HUES6 (cell line): ENCODE data around the gene ANKRD22.

Source experiments
- H3K27ac ChIP-seq: 2 replicates; pipeline ENCODE4 v1.7.0; 2013; ENCODE audit warnings: low read depth, mild to moderate bottlenecking, low read length, inconsistent platforms
- H3K27me3 ChIP-seq: 2 replicates; pipeline ENCODE4 v1.6.1; 2013; ENCODE audit warnings: low read length; ENCODE audit not compliant: control insufficient read depth, insufficient read depth
- H3K36me3 ChIP-seq: 2 replicates; pipeline ENCODE4 v1.6.1; 2013; ENCODE audit warnings: low read length; ENCODE audit not compliant: control insufficient read depth, insufficient read depth
- H3K4me1 ChIP-seq: 2 replicates; pipeline ENCODE4 v1.6.1; 2013; ENCODE audit warnings: low read length; ENCODE audit not compliant: control insufficient read depth, insufficient read depth
- H3K4me3 ChIP-seq: 2 replicates; pipeline ENCODE4 v1.5.1; 2013; ENCODE audit warnings: low read depth, low read length
- H3K9ac ChIP-seq: one replicate; pipeline ENCODE4 v1.6.1; 2013; ENCODE audit warnings: mild to moderate bottlenecking, low read length
- H3K9me3 ChIP-seq: 2 replicates; pipeline ENCODE4 v1.6.1; 2013; ENCODE audit warnings: low read depth, low read length; ENCODE audit not compliant: control insufficient read depth, insufficient read depth

ANKRD22 gene

DNA sequence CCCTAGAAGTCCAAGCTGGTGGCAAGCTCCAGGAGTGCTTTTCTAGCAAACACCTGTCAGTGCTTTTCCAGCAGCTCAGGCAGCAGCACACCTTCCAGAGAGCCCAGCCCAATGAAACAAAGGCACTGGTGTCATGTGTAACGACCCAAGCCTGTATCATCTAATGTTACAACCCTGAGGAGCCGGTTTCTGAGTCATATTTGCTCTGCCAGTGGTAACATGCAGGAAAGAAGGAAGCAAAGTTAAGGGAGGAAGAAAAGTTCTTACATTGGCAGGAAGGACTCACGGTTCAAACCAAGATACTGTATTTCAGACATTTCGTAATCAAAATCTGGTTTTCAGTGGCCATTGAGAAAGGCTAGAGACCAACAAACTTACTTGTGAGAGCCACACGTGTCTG lies at the start of gene ANKRD22:
TSS of gene ANKRD22 (minus strand) at position 139 of the 400 bp plus-strand sequence. CDS start 237 bp downstream, outside the sequence.
- Histone ChIP-seq H3K4me1 (peaks cover 3% of the 10 kb centered on the region; the same call in 1 of the 2 replicates), H3K36me3 (no peaks in the 10 kb centered on the region), H3K9ac (no peak within 1 kb of the TSS), H3K9me3 (no peaks in the 10 kb centered on the region), H3K27me3 (no peaks in the 10 kb centered on the region), H3K4me3 (no peak within 1 kb of the TSS), H3K27ac (no peak within 1 kb of the TSS)

DNA sequence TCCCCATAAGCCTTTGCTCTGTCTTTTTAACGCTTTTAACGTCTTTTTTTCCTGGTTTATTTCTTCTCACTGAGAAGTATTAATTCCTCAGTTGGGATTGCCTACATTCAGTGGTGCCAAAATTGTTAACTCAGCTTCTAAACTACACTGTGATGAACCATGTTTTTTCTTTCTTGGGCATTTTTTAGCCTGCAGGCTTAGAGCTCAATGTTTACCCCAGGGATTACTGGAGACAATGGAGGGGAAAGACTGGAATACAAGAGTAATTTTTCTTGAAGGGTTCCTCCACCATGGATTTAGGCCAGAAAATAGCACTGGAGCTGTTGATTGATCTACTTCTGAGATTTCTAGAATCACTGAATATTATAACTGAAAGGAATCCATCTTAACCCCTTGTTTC lies 48.2 kb upstream of the ANKRD22 start:
- Histone ChIP-seq H3K9me3 (no peaks in the 10 kb centered on the region), H3K4me1 (peaks cover 15% of the 10 kb centered on the region), H3K27ac (no peak overlapping the region), H3K27me3 (no peaks in the 10 kb centered on the region), H3K4me3 (no peak overlapping the region), H3K36me3 (no peaks in the 10 kb centered on the region), H3K9ac (no peak overlapping the region)

- Histone ChIP-seq H3K27ac (no peak overlapping the region), H3K4me3 (no peak overlapping the region), H3K27me3 (no peaks in the 10 kb centered on the region), H3K9ac (no peak overlapping the region), H3K4me1 (peaks cover 15% of the 10 kb centered on the region), H3K36me3 (no peaks in the 10 kb centered on the region), H3K9me3 (no peaks in the 10 kb centered on the region)
Observed at GRCh38 chr10:88898727-88899126, 47.1 kb upstream of the ANKRD22 start.

DNA sequence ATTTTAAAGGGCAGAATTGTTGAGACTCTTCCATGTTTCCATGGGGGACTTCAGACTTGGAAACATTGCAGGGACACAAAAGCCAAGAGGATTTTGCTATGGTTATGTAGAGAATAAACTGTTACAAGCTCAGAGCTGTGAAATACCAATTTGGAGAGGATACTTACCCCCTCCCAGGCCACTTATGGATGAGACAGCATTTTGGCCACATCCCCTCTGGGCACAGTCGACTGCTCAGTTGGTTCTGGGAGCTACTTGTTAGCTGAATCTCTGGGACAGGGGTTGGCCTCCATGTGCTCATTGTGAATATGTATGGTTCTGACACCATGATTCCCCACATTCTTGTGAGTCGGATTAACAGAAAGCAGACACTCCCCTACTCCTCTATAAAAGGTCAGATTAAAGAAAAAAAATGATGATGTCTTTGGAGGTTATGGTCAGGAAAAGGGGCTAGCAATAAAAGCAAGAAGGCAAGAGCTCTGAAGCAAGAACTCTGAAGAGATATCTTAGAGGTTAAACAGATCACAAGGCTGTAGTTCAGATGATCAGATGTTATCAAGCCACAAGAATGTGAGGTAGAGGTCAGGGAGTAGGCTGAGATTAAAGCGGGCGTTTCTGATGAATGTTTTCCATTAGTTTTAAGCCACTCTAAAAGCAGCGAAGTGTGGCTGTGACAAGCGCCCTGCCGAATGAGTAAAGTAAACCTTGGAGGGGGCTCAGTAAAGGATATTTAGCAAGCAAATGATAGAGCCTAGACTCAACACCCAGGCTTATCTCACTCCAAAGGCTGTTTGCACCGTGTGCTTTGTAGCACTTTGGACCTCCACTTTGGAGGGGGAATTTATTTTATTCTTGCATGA lies 45.6 kb upstream of the ANKRD22 start:
- peaks cover 19% of the 10 kb centered on the region for H3K4me1 ChIP-seq
- no peaks in the 10 kb centered on the region for H3K9me3 ChIP-seq
- no peaks in the 10 kb centered on the region for H3K27me3 ChIP-seq
- no peak overlapping the region for H3K27ac ChIP-seq
- H3K4me3 ChIP-seq = no peak overlapping the region
- no peaks in the 10 kb centered on the region for H3K36me3 ChIP-seq
- no peak overlapping the region for H3K9ac ChIP-seq

DNA sequence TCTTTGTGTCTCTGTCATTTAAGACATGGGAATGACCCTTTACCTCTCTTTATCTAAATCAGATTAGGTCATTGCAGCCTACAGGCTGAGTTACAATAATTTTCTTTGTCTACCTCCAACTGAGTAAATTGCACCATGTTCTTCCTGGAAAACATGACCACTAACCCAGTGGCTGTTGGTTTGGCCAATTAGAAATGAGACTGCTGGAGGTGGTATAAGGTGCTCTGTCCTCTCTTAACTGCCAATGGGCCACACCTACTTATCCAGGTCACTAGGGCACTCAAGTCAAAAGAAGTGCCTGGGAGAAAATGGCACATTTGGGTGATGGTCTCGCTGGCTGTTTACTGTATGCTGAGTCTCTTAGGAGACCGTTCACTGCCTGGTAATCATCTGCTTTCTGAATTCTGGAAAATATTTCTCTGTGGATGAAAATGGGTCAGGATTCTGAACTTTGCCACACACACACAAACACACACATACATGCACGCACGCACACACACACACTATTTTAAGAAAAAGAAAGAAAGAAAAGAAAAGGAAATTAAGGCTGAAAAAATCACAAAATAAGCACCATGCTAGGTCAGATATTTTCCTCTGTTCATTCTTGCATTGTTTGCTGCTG lies 44.8 kb upstream of the ANKRD22 start:
- H3K9me3 ChIP-seq = no peaks in the 10 kb centered on the region
- H3K27me3 ChIP-seq = no peaks in the 10 kb centered on the region
- no peak overlapping the region for H3K9ac ChIP-seq
- peaks cover 21% of the 10 kb centered on the region for H3K4me1 ChIP-seq
- no peak overlapping the region for H3K4me3 ChIP-seq
- H3K36me3 ChIP-seq = no peaks in the 10 kb centered on the region
- H3K27ac ChIP-seq = no peak overlapping the region

GRCh38 chr10:88895250-88895649 lies 43.6 kb upstream of the ANKRD22 start:
- Histone ChIP-seq H3K4me1 (peaks cover 21% of the 10 kb centered on the region), H3K9ac (no peak overlapping the region), H3K27ac (no peak overlapping the region), H3K36me3 (no peaks in the 10 kb centered on the region), H3K4me3 (no peak overlapping the region), H3K9me3 (no peaks in the 10 kb centered on the region), H3K27me3 (no peaks in the 10 kb centered on the region; the same call in 1 of the 2 replicates)

GRCh38 chr10:88893611-88894010 lies 42.0 kb upstream of the ANKRD22 start:
- H3K4me3 ChIP-seq = no peak overlapping the region
- H3K9me3 ChIP-seq = no peaks in the 10 kb centered on the region
- H3K27ac ChIP-seq = no peak overlapping the region
- no peaks in the 10 kb centered on the region; the same call in 1 of the 2 replicates for H3K27me3 ChIP-seq
- peaks cover 21% of the 10 kb centered on the region for H3K4me1 ChIP-seq
- no peak overlapping the region for H3K9ac ChIP-seq
- H3K36me3 ChIP-seq = no peaks in the 10 kb centered on the region

DNA sequence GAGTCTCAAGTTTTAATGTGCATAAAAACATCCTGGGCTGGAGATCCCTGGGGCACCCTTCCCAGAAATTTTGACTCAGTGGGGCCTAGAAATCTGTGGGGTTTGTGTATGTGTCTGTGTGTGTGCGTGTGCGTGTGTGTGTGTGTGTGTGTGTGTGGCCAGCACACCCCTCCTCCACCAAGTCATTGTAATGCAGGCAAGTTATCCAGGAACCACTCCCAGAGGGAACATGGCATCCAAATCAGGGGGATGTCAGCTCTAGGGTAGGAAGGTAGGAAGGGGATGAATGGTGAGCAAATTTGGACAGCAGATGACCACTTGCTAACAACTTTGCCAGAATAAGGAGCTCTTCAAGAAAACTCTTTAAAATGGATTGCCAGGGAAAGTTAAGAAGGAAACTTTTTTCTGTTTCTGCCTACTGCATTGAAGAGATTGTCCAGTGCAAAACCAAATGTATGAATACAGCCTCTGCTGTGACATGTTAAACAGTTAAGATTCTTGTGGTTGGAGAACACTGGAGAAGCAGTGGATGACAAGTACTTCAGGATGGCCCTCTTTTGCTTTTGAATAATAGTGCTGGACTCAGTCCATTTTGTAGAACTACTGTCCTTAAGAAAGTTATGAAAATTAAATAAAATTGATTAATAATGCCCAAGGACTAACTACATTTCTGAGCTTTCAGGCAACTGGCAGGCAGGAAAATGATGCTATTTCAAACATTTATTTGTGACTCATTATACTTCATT lies 40.8 kb upstream of the ANKRD22 start:
- Histone ChIP-seq H3K4me1 (peaks cover 16% of the 10 kb centered on the region), H3K27ac (no peak overlapping the region), H3K36me3 (no peaks in the 10 kb centered on the region)

GRCh38 chr10:88890681-88891381 lies 39.2 kb upstream of the ANKRD22 start:
- H3K9me3 ChIP-seq = no peaks in the 10 kb centered on the region
- peaks cover 10% of the 10 kb centered on the region for H3K4me1 ChIP-seq
- H3K27me3 ChIP-seq = no peaks in the 10 kb centered on the region; the same call in 1 of the 2 replicates
- no peak overlapping the region for H3K27ac ChIP-seq
- H3K36me3 ChIP-seq = no peaks in the 10 kb centered on the region
- no peak overlapping the region for H3K4me3 ChIP-seq
- no peak overlapping the region for H3K9ac ChIP-seq

More for the DNA sequence above, 40.8 kb upstream of the ANKRD22 start:
- no peaks in the 10 kb centered on the region for H3K9me3 ChIP-seq
- H3K4me3 ChIP-seq = no peak overlapping the region
- no peaks in the 10 kb centered on the region; the same call in 1 of the 2 replicates for H3K27me3 ChIP-seq
- no peak overlapping the region for H3K9ac ChIP-seq

GRCh38 chr10:88889559-88890337 lies 38.1 kb upstream of the ANKRD22 start:
- Histone ChIP-seq H3K27me3 (no peaks in the 10 kb centered on the region; the same call in 1 of the 2 replicates), H3K4me1 (peaks cover 10% of the 10 kb centered on the region), H3K36me3 (no peaks in the 10 kb centered on the region), H3K27ac (no peak overlapping the region), H3K9ac (no peak overlapping the region), H3K9me3 (no peaks in the 10 kb centered on the region), H3K4me3 (no peak overlapping the region)
